H9 (cell line): ENCODE measurements around the gene VIT. TPM values are rescaled to one million over a fixed set of nuclear protein-coding genes. Genes with fewer than 3 reads are reported as not detected.

ENCODE experiments used
- DNase-seq: peaks from one replicate; pipeline ENCODE4 v3.0.0-alpha.2; 2017
- H2AFZ ChIP-seq: one replicate; pipeline ENCODE4 v1.6.1; 2013; ENCODE audit warnings: mild to moderate bottlenecking, low read length, control low read depth, moderate library complexity
- H2AK5ac ChIP-seq: 2 replicates; pipeline ENCODE4 v1.6.1; 2013; ENCODE audit warnings: low read length, control low read depth, mixed read lengths; ENCODE audit not compliant: insufficient read length
- H2BK120ac ChIP-seq: one replicate; pipeline ENCODE4 v1.6.1; 2013; ENCODE audit warnings: low read depth, mild to moderate bottlenecking, low read length, control low read depth, inconsistent platforms; ENCODE audit not compliant: poor library complexity, severe bottlenecking
- H2BK12ac ChIP-seq: 2 replicates; pipeline ENCODE4 v1.6.1; 2013; ENCODE audit warnings: low read length, control low read depth, mixed read lengths, low read depth; ENCODE audit not compliant: insufficient read length
- H2BK15ac ChIP-seq: 2 replicates; pipeline ENCODE4 v1.6.1; 2013; ENCODE audit warnings: low read depth, low read length, control low read depth
- H2BK20ac ChIP-seq: one replicate; pipeline ENCODE4 v1.6.1; 2013; ENCODE audit warnings: low read depth, mild to moderate bottlenecking, low read length, control low read depth, inconsistent platforms; ENCODE audit not compliant: poor library complexity, severe bottlenecking
- H2BK5ac ChIP-seq: 2 replicates; pipeline ENCODE4 v1.6.1; 2013; ENCODE audit warnings: low read length, control low read depth, mixed read lengths; ENCODE audit not compliant: insufficient read length
- H3K14ac ChIP-seq: 2 replicates; pipeline ENCODE4 v1.6.1; 2013; ENCODE audit warnings: low read length, control low read depth; ENCODE audit not compliant: insufficient read depth
- H3K18ac ChIP-seq: 2 replicates; pipeline ENCODE4 v1.6.1; 2013; ENCODE audit warnings: low read depth, mild to moderate bottlenecking, mixed read lengths, low read length, control low read depth; ENCODE audit not compliant: insufficient read length
- H3K23ac ChIP-seq: 2 replicates; pipeline ENCODE4 v1.6.1; 2013; ENCODE audit warnings: low read length, control low read depth, mixed read lengths, low read depth; ENCODE audit not compliant: insufficient read length
- H3K23me2 ChIP-seq: 2 replicates; pipeline ENCODE4 v1.6.1; 2013; ENCODE audit warnings: low read depth, mild to moderate bottlenecking, mixed read lengths, low read length, control low read depth; ENCODE audit not compliant: insufficient read length, poor library complexity, severe bottlenecking
- H3K27ac ChIP-seq: 2 replicates; pipeline ENCODE4 v1.5.1; 2013; ENCODE audit warnings: low read length, control low read depth, mixed read lengths, low read depth; ENCODE audit not compliant: insufficient read length
- H3K27me3 ChIP-seq: 2 replicates; pipeline ENCODE4 v1.6.1; 2013; ENCODE audit warnings: low read length, control low read depth, inconsistent platforms; ENCODE audit not compliant: insufficient read depth
- H3K4ac ChIP-seq: 2 replicates; pipeline ENCODE4 v1.6.1; 2013; ENCODE audit warnings: low read depth, mild to moderate bottlenecking, control low read depth, inconsistent platforms, low read length, moderate library complexity
- H3K4me1 ChIP-seq: 2 replicates; pipeline ENCODE4 v1.6.1; 2013; ENCODE audit warnings: low read length, control low read depth, inconsistent platforms; ENCODE audit not compliant: insufficient read depth
- H3K4me2 ChIP-seq: 2 replicates; pipeline ENCODE4 v1.6.1; 2013; ENCODE audit warnings: low read length, control low read depth, mixed read lengths; ENCODE audit not compliant: insufficient read length, insufficient read depth
- H3K56ac ChIP-seq: 2 replicates; pipeline ENCODE4 v1.6.1; 2013; ENCODE audit warnings: low read depth, mild to moderate bottlenecking, mixed read lengths, low read length, control low read depth; ENCODE audit not compliant: insufficient read length
- H3K79me1 ChIP-seq: 2 replicates; pipeline ENCODE4 v1.6.1; 2013; ENCODE audit warnings: low read depth, mild to moderate bottlenecking, moderate library complexity, low read length, control low read depth, inconsistent platforms; ENCODE audit not compliant: insufficient read depth, poor library complexity, severe bottlenecking
- H3K79me2 ChIP-seq: 2 replicates; pipeline ENCODE4 v1.6.1; 2013; ENCODE audit warnings: low read length, control low read depth, inconsistent platforms; ENCODE audit not compliant: insufficient read depth
- H3K9ac ChIP-seq: 2 replicates; pipeline ENCODE4 v1.6.1; 2013; ENCODE audit warnings: low read length, control low read depth, mixed read lengths; ENCODE audit not compliant: insufficient read length; ENCODE audit errors: extremely low read depth
- H3K9me3 ChIP-seq: one replicate; pipeline ENCODE4 v1.6.1; 2013; ENCODE audit warnings: low read depth, low read length, inconsistent platforms; ENCODE audit not compliant: control insufficient read depth
- H3T11ph ChIP-seq: one replicate; pipeline ENCODE4 v1.6.1; 2013; ENCODE audit warnings: mild to moderate bottlenecking, low read length, control low read depth, inconsistent platforms
- H4K20me1 ChIP-seq: one replicate; pipeline ENCODE4 v1.6.1; 2013; ENCODE audit not compliant: control insufficient read depth, insufficient read length, insufficient read depth
- H4K5ac ChIP-seq: 2 replicates; pipeline ENCODE4 v1.6.1; 2013; ENCODE audit warnings: low read depth, mild to moderate bottlenecking, mixed read lengths, low read length, control low read depth; ENCODE audit not compliant: insufficient read length
- H4K8ac ChIP-seq: replicated peaks from 2 replicates; pipeline ENCODE4 v1.6.1; 2013; ENCODE audit warnings: low read length, control low read depth, mixed read lengths, low read depth; ENCODE audit not compliant: insufficient read length
- H4K91ac ChIP-seq: 2 replicates; pipeline ENCODE4 v1.6.1; 2013; ENCODE audit warnings: low read depth, mild to moderate bottlenecking, moderate library complexity, mixed read lengths, low read length, control low read depth; ENCODE audit not compliant: insufficient read length
- H3K27ac Mint-ChIP-seq, 3 experiments: 2 replicates in 2 of 3; 3 replicates in 1 of 3; pipeline ENCODE4 v1.8.0; 2020 to 2021; ENCODE audit warnings: mixed read lengths in 3 of 3, mild to moderate bottlenecking in 1 of 3, moderate library complexity in 1 of 3
- H3K27me3 Mint-ChIP-seq: 2 replicates; pipeline ENCODE4 v1.8.0; 2021; ENCODE audit warnings: low read depth, mild to moderate bottlenecking, moderate library complexity, mixed read lengths
- H3K36me3 Mint-ChIP-seq, 3 experiments: 2 replicates in 2 of 3; 3 replicates in 1 of 3; pipeline ENCODE4 v1.8.0; 2020 to 2021; ENCODE audit warnings: low read depth in 3 of 3, mixed read lengths in 3 of 3; ENCODE audit not compliant: insufficient read depth in 1 of 3
- H3K4me1 Mint-ChIP-seq, 2 experiments: 2 replicates each; pipeline ENCODE4 v1.8.0; 2020; ENCODE audit warnings: mixed read lengths in 2 of 2
- H3K4me3 Mint-ChIP-seq, 2 experiments: 2 replicates in 1 of 2; 3 replicates in 1 of 2; pipeline ENCODE4 v1.8.0; 2020 to 2021; ENCODE audit warnings: mild to moderate bottlenecking in 2 of 2, mixed read lengths in 2 of 2, moderate library complexity in 1 of 2
- H3K9me3 Mint-ChIP-seq, 2 experiments: 2 replicates in 1 of 2; 3 replicates in 1 of 2; pipeline ENCODE4 v1.8.0; 2020; ENCODE audit warnings: mild to moderate bottlenecking in 2 of 2, mixed read lengths in 2 of 2, moderate library complexity in 1 of 2
- WGBS: extraction: QIAGEN DNeasy Blood & Tissue Kit; methylation state at CpG from one replicate; pipeline ENCODE4 v1.1.7; 2013; ENCODE audit warnings: missing lambda C conversion rate, low lambda C conversion rate, mixed read lengths; ENCODE audit not compliant: insufficient read length; ENCODE audit errors: extremely low coverage; 5-methylcytosine and 5-hydroxymethylcytosine counted together
- total RNA-seq: library from RNA; stranded (reverse); gene quantifications from 2 replicates; pipeline ENCODE4 v1.2.1, GENCODE V29; 2021
- TF ChIP-seq, protein P1 (sequence below): fragments of 200-600 bp; sonication (generic); conservative IDR thresholded peaks from 3 replicates; pipeline ENCODE4 v1.8.0; 2021; ENCODE audit warnings: antibody characterized with exemption, mild to moderate bottlenecking

The VIT gene
- total RNA-seq, 1 experiment from 2014 or later = 0.15 TPM

DNA sequence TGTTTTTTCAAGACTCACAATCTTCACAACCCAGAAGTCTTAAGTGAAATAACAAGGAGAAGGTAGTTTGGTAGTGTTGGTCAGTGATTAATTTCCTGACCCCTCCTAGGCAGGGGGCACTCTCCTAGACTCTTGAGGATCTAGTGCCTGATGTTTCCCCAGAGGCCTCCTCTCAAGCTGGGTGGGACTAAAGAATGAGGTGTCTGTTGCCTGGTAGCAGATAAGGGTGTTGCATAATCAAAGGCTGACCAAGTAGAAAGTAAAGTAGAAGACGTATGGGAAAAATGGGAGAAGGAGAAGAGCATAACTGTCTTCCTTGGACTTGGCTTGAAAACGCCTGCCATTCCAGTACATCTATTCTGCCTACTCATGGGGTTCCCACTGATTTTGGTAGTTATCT is 37.8 kb downstream of the VIT start:
- no CpG with 5 or more reads among the region's 2 CpGs for WGBS
- peaks cover 7 to 9% of the 10 kb centered on the region in 2 experiments; a peak in 3 of 5 replicates for H3K9me3 Mint-ChIP-seq
- Histone ChIP-seq H3K14ac (no peak overlapping the region), H3K4me2 (no peak overlapping the region), H4K5ac (no peak overlapping the region), H3K4me1 (peaks cover 5% of the 10 kb centered on the region; the same call in 1 of the 2 replicates), H3K9me3 (peaks cover 5% of the 10 kb centered on the region), H4K20me1 (no peaks in the 10 kb centered on the region), H3K27ac (no peak overlapping the region), H2BK120ac (no peak overlapping the region), H3K23ac (no peak overlapping the region), H3K4ac (no peak overlapping the region), H3K18ac (no peak overlapping the region), H3T11ph (no peak overlapping the region), H3K79me2 (no peaks in the 10 kb centered on the region), H3K9ac (no peak overlapping the region), H2AFZ (no peak overlapping the region), H2BK20ac (no peak overlapping the region), H4K91ac (no peak overlapping the region), H2AK5ac (no peak overlapping the region), H3K27me3 (no peaks in the 10 kb centered on the region), H3K79me1 (no peaks in the 10 kb centered on the region), H3K23me2 (no peaks in the 10 kb centered on the region), H2BK12ac (no peak overlapping the region), H2BK5ac (no peak overlapping the region), H4K8ac (no peak overlapping the region), H2BK15ac (no peak overlapping the region), H3K56ac (no peak overlapping the region)
- H3K4me3 Mint-ChIP-seq = no peak overlapping the region
- peaks cover 1 to 12% (median 8%) of the 10 kb centered on the region in 3 experiments; a peak in 6 of 7 replicates for H3K36me3 Mint-ChIP-seq
- DNase-seq = no peak
- H3K27ac Mint-ChIP-seq = no peak overlapping the region
- no peaks in the 10 kb centered on the region; the same call in 1 of the 2 replicates for H3K27me3 Mint-ChIP-seq
- peaks cover 38 to 39% of the 10 kb centered on the region in 2 experiments for H3K4me1 Mint-ChIP-seq
- TF ChIP-seq, protein P1, sequence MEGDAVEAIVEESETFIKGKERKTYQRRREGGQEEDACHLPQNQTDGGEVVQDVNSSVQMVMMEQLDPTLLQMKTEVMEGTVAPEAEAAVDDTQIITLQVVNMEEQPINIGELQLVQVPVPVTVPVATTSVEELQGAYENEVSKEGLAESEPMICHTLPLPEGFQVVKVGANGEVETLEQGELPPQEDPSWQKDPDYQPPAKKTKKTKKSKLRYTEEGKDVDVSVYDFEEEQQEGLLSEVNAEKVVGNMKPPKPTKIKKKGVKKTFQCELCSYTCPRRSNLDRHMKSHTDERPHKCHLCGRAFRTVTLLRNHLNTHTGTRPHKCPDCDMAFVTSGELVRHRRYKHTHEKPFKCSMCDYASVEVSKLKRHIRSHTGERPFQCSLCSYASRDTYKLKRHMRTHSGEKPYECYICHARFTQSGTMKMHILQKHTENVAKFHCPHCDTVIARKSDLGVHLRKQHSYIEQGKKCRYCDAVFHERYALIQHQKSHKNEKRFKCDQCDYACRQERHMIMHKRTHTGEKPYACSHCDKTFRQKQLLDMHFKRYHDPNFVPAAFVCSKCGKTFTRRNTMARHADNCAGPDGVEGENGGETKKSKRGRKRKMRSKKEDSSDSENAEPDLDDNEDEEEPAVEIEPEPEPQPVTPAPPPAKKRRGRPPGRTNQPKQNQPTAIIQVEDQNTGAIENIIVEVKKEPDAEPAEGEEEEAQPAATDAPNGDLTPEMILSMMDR = no peak
